Activated CD4-positive, alpha-beta memory T cell treated with anti-CD3 and anti-CD28 coated beads for 36 hours (primary cell): Measurements from ENCODE around the gene PCDHB13. TPM values are rescaled to one million over a fixed set of nuclear protein-coding genes. Genes with fewer than 3 reads are reported as not detected.
"Not testable (repeated sequence)": the region's sequence is repeated elsewhere in the genome, so short reads cannot be mapped to it uniquely, and the experiment has no call there.

Source experiments
- CTCF ChIA-PET: fragments of 350-600 bp; sonication (Branson Sonifier 250); formaldehyde crosslinking; loops from one replicate; lab custom pipeline; 2021; ENCODE audit warnings: antibody characterized with exemption, inconsistent platforms; lab: Charles Lee
- POLR2A ChIA-PET: fragments of 350-600 bp; sonication (Branson Sonifier 250); formaldehyde crosslinking; loops from one replicate; lab custom pipeline; 2021; ENCODE audit warnings: antibody characterized with exemption; lab: Charles Lee
- DNase-seq: peaks from one replicate; pipeline ENCODE4 v3.0.0-alpha.2; 2020
- H3K27ac Mint-ChIP-seq: one replicate; pipeline ENCODE4 v1.8.0; 2021; ENCODE audit warnings: mixed read lengths
- H3K27me3 Mint-ChIP-seq: one replicate; pipeline ENCODE4 v1.8.0; 2021; ENCODE audit warnings: mixed read lengths
- H3K36me3 Mint-ChIP-seq: one replicate; pipeline ENCODE4 v1.8.0; 2021; ENCODE audit warnings: mixed read lengths
- H3K4me1 Mint-ChIP-seq: one replicate; pipeline ENCODE4 v1.8.0; 2021; ENCODE audit warnings: low read depth, mixed read lengths
- H3K4me3 Mint-ChIP-seq: one replicate; pipeline ENCODE4 v1.8.0; 2021; ENCODE audit warnings: mild to moderate bottlenecking, mixed read lengths
- H3K9me3 Mint-ChIP-seq: one replicate; pipeline ENCODE4 v1.8.0; 2021; ENCODE audit warnings: mixed read lengths
- intact Hi-C: fragments of 100-400 bp; cut with micrococcal nuclease; formaldehyde crosslinking; loops from one replicate; pipeline ENCODE4 v1.15.1; 2023
- total RNA-seq, 2 experiments: library from RNA; stranded (reverse); gene quantifications; one replicate each; pipeline ENCODE4 v1.2.3, GENCODE V29; 2021

PCDHB13 gene
- total RNA-seq, 2 experiments from 2014 or later, result not detected

- H3K27ac Mint-ChIP-seq, H3K4me1 Mint-ChIP-seq, POLR2A ChIA-PET, H3K4me3 Mint-ChIP-seq, intact Hi-C loops, CTCF ChIA-PET, H3K36me3 Mint-ChIP-seq, DNase-seq: not testable (repeated sequence)
- H3K27me3 Mint-ChIP-seq, result peaks cover 54% of the 10 kb centered on the region
- peaks cover 13% of the 10 kb centered on the region for H3K9me3 Mint-ChIP-seq
These were observed 2.9 kb upstream of the PCDHB13 start for GRCh38 chr5:141210849-141211248.

- peaks cover 28% of the 10 kb centered on the region for H3K9me3 Mint-ChIP-seq
- H3K27ac Mint-ChIP-seq, H3K4me3 Mint-ChIP-seq, H3K4me1 Mint-ChIP-seq, intact Hi-C loops, POLR2A ChIA-PET, DNase-seq: not testable (repeated sequence)
- H3K36me3 Mint-ChIP-seq, result peaks cover 12% of the 10 kb centered on the region
- peaks cover 42% of the 10 kb centered on the region for H3K27me3 Mint-ChIP-seq
- CTCF ChIA-PET, result interaction anchor here (0.6 kb wide), 1 partner anchor 309 kb away, joined by 3 read pairs; no protein-coding TSS in a partner anchor
These were observed 864 bp downstream of the PCDHB13 start for GRCh38 chr5:141214583-141214982.

GRCh38 chr5:141215504-141215903 lies 1.8 kb downstream of the PCDHB13 start:
- H3K27me3 Mint-ChIP-seq, result peaks cover 44% of the 10 kb centered on the region
- CTCF ChIA-PET, intact Hi-C loops: not testable (repeated sequence)

GRCh38 chr5:141216035-141216434 lies 2.3 kb downstream of the PCDHB13 start:
- H3K4me1 Mint-ChIP-seq, intact Hi-C loops, H3K36me3 Mint-ChIP-seq, POLR2A ChIA-PET, CTCF ChIA-PET, H3K27ac Mint-ChIP-seq, H3K4me3 Mint-ChIP-seq, DNase-seq: not testable (repeated sequence)
- Mint-ChIP-seq H3K9me3 (peaks cover 26% of the 10 kb centered on the region), H3K27me3 (peaks cover 44% of the 10 kb centered on the region)

More at GRCh38 chr5:141215504-141215903, 1.8 kb downstream of the PCDHB13 start:
- H3K27ac Mint-ChIP-seq, DNase-seq, POLR2A ChIA-PET, H3K4me3 Mint-ChIP-seq, H3K4me1 Mint-ChIP-seq, H3K36me3 Mint-ChIP-seq: not testable (repeated sequence)
- H3K9me3 Mint-ChIP-seq, result peaks cover 26% of the 10 kb centered on the region

- Mint-ChIP-seq H3K9me3 (peaks cover 14% of the 10 kb centered on the region), H3K4me3 (no peak within 1 kb of the TSS), H3K36me3 (peaks cover 7% of the 10 kb centered on the region), H3K27ac (no peak within 1 kb of the TSS), H3K27me3 (peaks cover 46% of the 10 kb centered on the region), H3K4me1 (peaks cover 5% of the 10 kb centered on the region)
- intact Hi-C loops, result loop anchor here (5.0 kb wide), 1 partner anchor 289 kb away; no protein-coding TSS in a partner anchor
- no peak for DNase-seq
- POLR2A ChIA-PET, result no interaction called here
- CTCF ChIA-PET, result interaction anchor here (0.7 to 2.5 kb wide), 6 partner anchors 16 to 341 kb away, joined by 3 to 8 read pairs (median 3); partner anchors contain the start of gene PCDHGA1
These were observed 9.5 kb downstream of the PCDHB13 start, which contains the start of gene PCDHB14 for GRCh38 chr5:141223112-141223783. TSS of gene PCDHB14 (plus strand) at chr5:141223343. CDS start at chr5:141223506, 163 bp downstream.

- H3K27me3 Mint-ChIP-seq, result peaks cover 41% of the 10 kb centered on the region
- H3K9me3 Mint-ChIP-seq, H3K27ac Mint-ChIP-seq, POLR2A ChIA-PET, H3K4me1 Mint-ChIP-seq, CTCF ChIA-PET, H3K36me3 Mint-ChIP-seq, H3K4me3 Mint-ChIP-seq, DNase-seq: not testable (repeated sequence)
- intact Hi-C loops, result loop anchor here (5.0 kb wide), 1 partner anchor 287 kb away; no protein-coding TSS in a partner anchor
These were observed 11.1 kb downstream of the PCDHB13 start for GRCh38 chr5:141224844-141225243.

- CTCF ChIA-PET, H3K27ac Mint-ChIP-seq, H3K9me3 Mint-ChIP-seq, H3K4me1 Mint-ChIP-seq, intact Hi-C loops, POLR2A ChIA-PET, H3K4me3 Mint-ChIP-seq, DNase-seq, H3K36me3 Mint-ChIP-seq: not testable (repeated sequence)
- peaks cover 35% of the 10 kb centered on the region for H3K27me3 Mint-ChIP-seq
These were observed 11.7 kb downstream of the PCDHB13 start for GRCh38 chr5:141225421-141225820.

- ChIA-PET CTCF (interaction anchor here (0.7 kb wide), 1 partner anchor 136 kb away, joined by 4 read pairs; the partner anchor contains the start of gene PCDHGB3), POLR2A (no interaction called here)
- DNase-seq, result no peak
- H3K27me3 Mint-ChIP-seq, result peaks cover 29% of the 10 kb centered on the region
- H3K27ac Mint-ChIP-seq, result no peak overlapping the region
- H3K4me3 Mint-ChIP-seq, result no peak overlapping the region
- H3K36me3 Mint-ChIP-seq, result peaks cover 21% of the 10 kb centered on the region
- H3K4me1 Mint-ChIP-seq, result no peaks in the 10 kb centered on the region
- intact Hi-C loops, result no loop called here
- peaks cover 30% of the 10 kb centered on the region for H3K9me3 Mint-ChIP-seq
These were observed 20.5 kb downstream of the PCDHB13 start for GRCh38 chr5:141234109-141234667.

GRCh38 chr5:141235922-141236321 lies 22.2 kb downstream of the PCDHB13 start:
- H3K27ac Mint-ChIP-seq, CTCF ChIA-PET, H3K4me1 Mint-ChIP-seq, DNase-seq, H3K4me3 Mint-ChIP-seq, POLR2A ChIA-PET, intact Hi-C loops: not testable (repeated sequence)
- Mint-ChIP-seq H3K9me3 (peaks cover 45% of the 10 kb centered on the region), H3K36me3 (peaks cover 32% of the 10 kb centered on the region), H3K27me3 (peaks cover 45% of the 10 kb centered on the region)

- Mint-ChIP-seq H3K27me3 (peaks cover 48% of the 10 kb centered on the region), H3K4me1 (no peaks in the 10 kb centered on the region), H3K9me3 (peaks cover 45% of the 10 kb centered on the region), H3K4me3 (no peak overlapping the region), H3K27ac (no peak overlapping the region), H3K36me3 (peaks cover 33% of the 10 kb centered on the region)
- ChIA-PET POLR2A (no interaction called here), CTCF (no interaction called here)
- DNase-seq, result no peak
- intact Hi-C loops, result no loop called here
These were observed 23.0 kb downstream of the PCDHB13 start for GRCh38 chr5:141236516-141237313.

GRCh38 chr5:141241496-141241895 lies 27.8 kb downstream of the PCDHB13 start:
- no peak for DNase-seq
- no peaks in the 10 kb centered on the region for H3K4me1 Mint-ChIP-seq
- H3K27me3 Mint-ChIP-seq, result peaks cover 46% of the 10 kb centered on the region
- ChIA-PET CTCF (no interaction called here), POLR2A (no interaction called here)
- H3K27ac Mint-ChIP-seq, result no peak overlapping the region
- no peak overlapping the region for H3K4me3 Mint-ChIP-seq
- H3K9me3 Mint-ChIP-seq, result peaks cover 61% of the 10 kb centered on the region
- intact Hi-C loops, result no loop called here
- peaks cover 41% of the 10 kb centered on the region for H3K36me3 Mint-ChIP-seq

- POLR2A ChIA-PET, result no interaction called here
- H3K36me3 Mint-ChIP-seq, result peaks cover 40% of the 10 kb centered on the region
- peaks cover 29% of the 10 kb centered on the region for H3K27me3 Mint-ChIP-seq
- peak within 1 kb of the TSS; percentile 18 for H3K4me3 Mint-ChIP-seq
- CTCF ChIA-PET, result interaction anchor here (1.1 to 1.7 kb wide), 5 partner anchors 75 to 319 kb away, joined by 3 to 5 read pairs (median 5); partner anchors contain the start of gene TAF7
- no peak within 1 kb of the TSS for H3K27ac Mint-ChIP-seq
- peak; percentile 40 for DNase-seq
- H3K4me1 Mint-ChIP-seq, result no peaks in the 10 kb centered on the region
- intact Hi-C loops, result no loop called here
- H3K9me3 Mint-ChIP-seq, result peaks cover 76% of the 10 kb centered on the region
These were observed 31.6 kb downstream of the PCDHB13 start, which contains the start of gene PCDHB15 for GRCh38 chr5:141245250-141245717. TSS of gene PCDHB15 (plus strand) at chr5:141245395. CDS start at chr5:141245579, 184 bp downstream.
